22Rv1 (cell line): ENCODE measurements around the gene EMX2.

Experiments used
- ZFX ChIP-seq: fragments of 450-650 bp; IDR thresholded peaks from 2 replicates; pipeline ENCODE4 v1.6.1; 2017; ENCODE audit warnings: antibody characterized with exemption, borderline replicate concordance
- TF ChIP-seq, protein P1 (sequence below): fragments of 450-650 bp; IDR thresholded peaks from 2 replicates; pipeline ENCODE4 v1.5.1; 2017; ENCODE audit warnings: mild to moderate bottlenecking

DNA sequence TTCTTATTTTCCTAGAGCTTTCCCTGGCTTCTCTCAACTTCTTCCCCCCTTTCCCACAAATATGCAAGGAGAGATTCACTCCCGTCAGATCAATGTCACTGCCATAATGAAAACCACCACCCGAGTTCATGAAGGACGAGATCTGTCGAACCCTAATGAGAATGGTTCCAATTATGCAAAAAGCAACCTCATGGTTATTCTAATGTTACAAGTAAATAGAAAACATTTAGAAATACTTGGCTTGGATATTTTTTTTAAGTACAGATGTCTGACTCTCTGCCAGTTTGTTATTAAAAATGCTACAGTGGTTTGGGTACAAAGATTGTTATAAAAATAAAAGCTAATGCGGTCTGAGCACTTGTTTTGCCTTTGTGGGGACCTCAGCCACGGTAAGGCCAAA lies 25.9 kb upstream of the EMX2 start:
- TF ChIP-seq, protein P1, sequence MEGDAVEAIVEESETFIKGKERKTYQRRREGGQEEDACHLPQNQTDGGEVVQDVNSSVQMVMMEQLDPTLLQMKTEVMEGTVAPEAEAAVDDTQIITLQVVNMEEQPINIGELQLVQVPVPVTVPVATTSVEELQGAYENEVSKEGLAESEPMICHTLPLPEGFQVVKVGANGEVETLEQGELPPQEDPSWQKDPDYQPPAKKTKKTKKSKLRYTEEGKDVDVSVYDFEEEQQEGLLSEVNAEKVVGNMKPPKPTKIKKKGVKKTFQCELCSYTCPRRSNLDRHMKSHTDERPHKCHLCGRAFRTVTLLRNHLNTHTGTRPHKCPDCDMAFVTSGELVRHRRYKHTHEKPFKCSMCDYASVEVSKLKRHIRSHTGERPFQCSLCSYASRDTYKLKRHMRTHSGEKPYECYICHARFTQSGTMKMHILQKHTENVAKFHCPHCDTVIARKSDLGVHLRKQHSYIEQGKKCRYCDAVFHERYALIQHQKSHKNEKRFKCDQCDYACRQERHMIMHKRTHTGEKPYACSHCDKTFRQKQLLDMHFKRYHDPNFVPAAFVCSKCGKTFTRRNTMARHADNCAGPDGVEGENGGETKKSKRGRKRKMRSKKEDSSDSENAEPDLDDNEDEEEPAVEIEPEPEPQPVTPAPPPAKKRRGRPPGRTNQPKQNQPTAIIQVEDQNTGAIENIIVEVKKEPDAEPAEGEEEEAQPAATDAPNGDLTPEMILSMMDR, result no peak
- no peak for TF ChIP-seq ZFX
